HepG2 (cell line): Measurements from ENCODE around the gene PCYT2. TPM values are rescaled to one million over a fixed set of nuclear protein-coding genes. Genes with fewer than 3 reads are reported as not detected.
A peak's percentile ranks its signal among the peaks of the same experiment; 100 is the strongest.

Experiments
- ARNTL ChIP-seq: sonication (generic); formaldehyde crosslinking; IDR thresholded peaks from 2 replicates; pipeline ENCODE4 v1.4.0; 2020; ENCODE audit warnings: mild to moderate bottlenecking, missing genetic modification reagents
- KLF12 ChIP-seq: sonication (generic); formaldehyde crosslinking; IDR thresholded peaks from 2 replicates; pipeline ENCODE4 v1.4.0; 2020; ENCODE audit warnings: missing genetic modification reagents, borderline replicate concordance
- MED1 ChIP-seq: sonication (generic); formaldehyde crosslinking; IDR thresholded peaks from 2 replicates; pipeline ENCODE4 v1.4.0; 2020; ENCODE audit warnings: missing genetic modification reagents
- ONECUT2 ChIP-seq: sonication (generic); formaldehyde crosslinking; IDR thresholded peaks from 2 replicates; pipeline ENCODE4 v1.4.0; 2020; ENCODE audit warnings: missing genetic modification reagents
- YEATS2 ChIP-seq: sonication (generic); formaldehyde crosslinking; IDR thresholded peaks from 2 replicates; pipeline ENCODE4 v1.4.0; 2020; ENCODE audit warnings: missing genetic modification reagents, borderline replicate concordance
- ZMYM2 ChIP-seq: sonication (generic); formaldehyde crosslinking; IDR thresholded peaks from 2 replicates; pipeline ENCODE4 v1.8.0; 2022; ENCODE audit warnings: mild to moderate bottlenecking, missing genetic modification reagents
- ZNF331 ChIP-seq: sonication (generic); formaldehyde crosslinking; IDR thresholded peaks from 2 replicates; pipeline ENCODE4 v1.4.0; 2020; ENCODE audit warnings: missing genetic modification reagents
- ZNF746 ChIP-seq: sonication (generic); formaldehyde crosslinking; IDR thresholded peaks from 2 replicates; pipeline ENCODE4 v1.8.0; 2022; ENCODE audit warnings: mild to moderate bottlenecking, missing genetic modification reagents
- polyA plus RNA-seq, 8 experiments: library from polyadenylated mRNA; depleted of rRNA in 3 of 8; stranded (reverse) in 7 of 8; unstranded in 1 of 8; fragments of >200 nt; fragmentation: Illumina TruSeq in 4 of 8; extraction: Trizol in 4 of 8; gene quantifications; 2 replicates each; pipeline versions ENCODE4 v1.2.1 to v1.2.3, GENCODE V29; 2011 to 2016; ENCODE audit warnings: low read depth in 4 of 8, missing spikeins in 1 of 8, mixed read lengths in 1 of 8; ENCODE audit not compliant: insufficient read depth in 1 of 8
- total RNA-seq, 5 experiments: library from RNA; depleted of rRNA; stranded (reverse); fragments of >200 nt; fragmentation: Illumina TruSeq; extraction: Trizol; gene quantifications; 2 replicates each; pipeline ENCODE4 v1.2.3, GENCODE V29; 2016; ENCODE audit warnings: low read depth in 1 of 5
- TF ChIP-seq, protein P1 (sequence below): IDR thresholded peaks from 2 replicates; pipeline ENCODE4 v1.6.1; 2018; ENCODE audit warnings: missing genetic modification reagents
- TF ChIP-seq, protein P2 (sequence below), 2 experiments: sonication (generic) in 1 of 2; formaldehyde crosslinking in 1 of 2; IDR thresholded peaks; 2 replicates each; pipeline versions ENCODE4 v1.5.1 to v1.6.1; 2011 to 2020; ENCODE audit warnings: borderline replicate concordance in 1 of 2, low read depth in 1 of 2, low read length in 1 of 2, mild to moderate bottlenecking in 1 of 2, missing genetic modification reagents in 1 of 2, moderate library complexity in 1 of 2
- TF ChIP-seq, protein P3 (sequence below): sonication (generic); formaldehyde crosslinking; IDR thresholded peaks from 2 replicates; pipeline ENCODE4 v1.8.1; 2023; ENCODE audit warnings: mild to moderate bottlenecking, missing genetic modification reagents, borderline replicate concordance
- TF ChIP-seq, protein P4 (sequence below): sonication (generic); formaldehyde crosslinking; IDR thresholded peaks from 2 replicates; pipeline ENCODE4 v1.4.0; 2020; ENCODE audit warnings: missing genetic modification reagents, mild to moderate bottlenecking, borderline replicate concordance
- TF ChIP-seq, protein P5 (sequence below): sonication (generic); formaldehyde crosslinking; IDR thresholded peaks from 2 replicates; pipeline ENCODE4 v1.5.0; 2020; ENCODE audit warnings: mild to moderate bottlenecking, missing genetic modification reagents, borderline replicate concordance

Gene PCYT2
- total and polyA plus RNA-seq, 2 of the 13 experiments (the other 11 are each of a cell fraction or from before 2014, with no cell fraction given), result 147 to 297 TPM

DNA sequence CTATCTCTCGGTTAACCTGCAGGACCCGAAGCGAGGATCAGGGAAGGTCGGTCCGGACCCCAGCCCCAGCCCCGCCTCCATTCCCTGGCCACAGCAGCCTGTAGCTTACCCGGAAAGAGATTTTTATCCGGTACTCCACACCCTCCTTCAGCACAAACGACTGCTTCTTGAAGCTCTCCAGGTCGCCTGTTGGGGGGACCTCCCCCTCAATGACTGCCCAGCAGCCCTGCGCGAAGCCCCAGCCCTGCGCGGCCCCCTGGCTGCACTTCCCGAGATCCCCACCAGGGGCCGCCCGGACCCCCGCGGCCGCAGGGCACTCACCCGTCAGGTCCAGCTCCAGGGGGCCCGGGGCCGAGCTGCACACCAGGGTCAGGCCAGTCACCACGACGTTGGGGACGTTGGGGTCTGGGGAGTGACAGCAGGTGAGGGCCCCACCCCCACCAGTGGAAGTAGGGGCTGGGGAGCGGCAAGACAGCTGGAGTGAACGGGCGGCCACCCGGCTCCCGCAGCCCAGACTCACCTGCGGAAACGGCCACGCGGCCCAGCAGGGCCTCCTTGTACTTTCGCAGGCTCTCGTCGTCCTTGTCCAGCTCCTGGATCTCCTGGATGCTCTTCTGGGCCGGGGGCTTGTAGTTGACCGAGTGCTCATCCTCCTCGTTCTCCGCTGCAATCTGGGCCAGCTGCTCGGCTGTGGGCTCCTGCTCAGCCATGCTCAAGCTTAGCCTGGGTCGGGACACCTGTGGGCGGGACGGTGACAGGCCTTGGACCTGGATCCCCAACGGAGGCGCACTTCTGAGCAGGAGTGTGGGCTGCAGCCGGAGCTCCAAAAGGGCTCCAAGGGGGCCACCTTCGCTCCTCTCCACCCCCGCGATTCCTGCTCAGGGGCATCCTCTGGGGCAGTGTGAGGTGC is 41.7 kb downstream of the PCYT2 start (continued):
- no peak for TF ChIP-seq YEATS2 (CRISPR knock-in tag)
- TF ChIP-seq, protein P1, sequence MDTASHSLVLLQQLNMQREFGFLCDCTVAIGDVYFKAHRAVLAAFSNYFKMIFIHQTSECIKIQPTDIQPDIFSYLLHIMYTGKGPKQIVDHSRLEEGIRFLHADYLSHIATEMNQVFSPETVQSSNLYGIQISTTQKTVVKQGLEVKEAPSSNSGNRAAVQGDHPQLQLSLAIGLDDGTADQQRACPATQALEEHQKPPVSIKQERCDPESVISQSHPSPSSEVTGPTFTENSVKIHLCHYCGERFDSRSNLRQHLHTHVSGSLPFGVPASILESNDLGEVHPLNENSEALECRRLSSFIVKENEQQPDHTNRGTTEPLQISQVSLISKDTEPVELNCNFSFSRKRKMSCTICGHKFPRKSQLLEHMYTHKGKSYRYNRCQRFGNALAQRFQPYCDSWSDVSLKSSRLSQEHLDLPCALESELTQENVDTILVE (CRISPR knock-in tag), result no peak; the same call in 1 of the 2 replicates
- no peak for TF ChIP-seq ZNF331 (CRISPR knock-in tag)
- no peak for TF ChIP-seq ONECUT2 (CRISPR knock-in tag)
- no peak for TF ChIP-seq ZNF746 (CRISPR knock-in tag)
- peak; percentile 55 for TF ChIP-seq MED1 (CRISPR knock-in tag)
- TF ChIP-seq, protein P2, sequence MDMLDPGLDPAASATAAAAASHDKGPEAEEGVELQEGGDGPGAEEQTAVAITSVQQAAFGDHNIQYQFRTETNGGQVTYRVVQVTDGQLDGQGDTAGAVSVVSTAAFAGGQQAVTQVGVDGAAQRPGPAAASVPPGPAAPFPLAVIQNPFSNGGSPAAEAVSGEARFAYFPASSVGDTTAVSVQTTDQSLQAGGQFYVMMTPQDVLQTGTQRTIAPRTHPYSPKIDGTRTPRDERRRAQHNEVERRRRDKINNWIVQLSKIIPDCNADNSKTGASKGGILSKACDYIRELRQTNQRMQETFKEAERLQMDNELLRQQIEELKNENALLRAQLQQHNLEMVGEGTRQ (IDR thresholded peaks at IDR 0.05; ENCODE audit: low read depth, low read length), result no peak
- TF ChIP-seq, protein P2 (CRISPR knock-in tag; IDR thresholded peaks at IDR 0.05; ENCODE audit: borderline replicate concordance), result no peak
- TF ChIP-seq, protein P3, sequence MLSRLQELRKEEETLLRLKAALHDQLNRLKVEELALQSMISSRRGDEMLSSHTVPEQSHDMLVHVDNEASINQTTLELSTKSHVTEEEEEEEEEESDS (CRISPR knock-in tag), result no peak; the same call in 1 of the 2 replicates
- peak; percentile 68; the same call in 1 of the 2 replicates for TF ChIP-seq KLF12 (CRISPR knock-in tag)
- no peak for TF ChIP-seq ARNTL (CRISPR knock-in tag)
- TF ChIP-seq, protein P4, sequence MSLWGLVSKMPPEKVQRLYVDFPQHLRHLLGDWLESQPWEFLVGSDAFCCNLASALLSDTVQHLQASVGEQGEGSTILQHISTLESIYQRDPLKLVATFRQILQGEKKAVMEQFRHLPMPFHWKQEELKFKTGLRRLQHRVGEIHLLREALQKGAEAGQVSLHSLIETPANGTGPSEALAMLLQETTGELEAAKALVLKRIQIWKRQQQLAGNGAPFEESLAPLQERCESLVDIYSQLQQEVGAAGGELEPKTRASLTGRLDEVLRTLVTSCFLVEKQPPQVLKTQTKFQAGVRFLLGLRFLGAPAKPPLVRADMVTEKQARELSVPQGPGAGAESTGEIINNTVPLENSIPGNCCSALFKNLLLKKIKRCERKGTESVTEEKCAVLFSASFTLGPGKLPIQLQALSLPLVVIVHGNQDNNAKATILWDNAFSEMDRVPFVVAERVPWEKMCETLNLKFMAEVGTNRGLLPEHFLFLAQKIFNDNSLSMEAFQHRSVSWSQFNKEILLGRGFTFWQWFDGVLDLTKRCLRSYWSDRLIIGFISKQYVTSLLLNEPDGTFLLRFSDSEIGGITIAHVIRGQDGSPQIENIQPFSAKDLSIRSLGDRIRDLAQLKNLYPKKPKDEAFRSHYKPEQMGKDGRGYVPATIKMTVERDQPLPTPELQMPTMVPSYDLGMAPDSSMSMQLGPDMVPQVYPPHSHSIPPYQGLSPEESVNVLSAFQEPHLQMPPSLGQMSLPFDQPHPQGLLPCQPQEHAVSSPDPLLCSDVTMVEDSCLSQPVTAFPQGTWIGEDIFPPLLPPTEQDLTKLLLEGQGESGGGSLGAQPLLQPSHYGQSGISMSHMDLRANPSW (CRISPR knock-in tag), result no peak
- TF ChIP-seq, protein P5, sequence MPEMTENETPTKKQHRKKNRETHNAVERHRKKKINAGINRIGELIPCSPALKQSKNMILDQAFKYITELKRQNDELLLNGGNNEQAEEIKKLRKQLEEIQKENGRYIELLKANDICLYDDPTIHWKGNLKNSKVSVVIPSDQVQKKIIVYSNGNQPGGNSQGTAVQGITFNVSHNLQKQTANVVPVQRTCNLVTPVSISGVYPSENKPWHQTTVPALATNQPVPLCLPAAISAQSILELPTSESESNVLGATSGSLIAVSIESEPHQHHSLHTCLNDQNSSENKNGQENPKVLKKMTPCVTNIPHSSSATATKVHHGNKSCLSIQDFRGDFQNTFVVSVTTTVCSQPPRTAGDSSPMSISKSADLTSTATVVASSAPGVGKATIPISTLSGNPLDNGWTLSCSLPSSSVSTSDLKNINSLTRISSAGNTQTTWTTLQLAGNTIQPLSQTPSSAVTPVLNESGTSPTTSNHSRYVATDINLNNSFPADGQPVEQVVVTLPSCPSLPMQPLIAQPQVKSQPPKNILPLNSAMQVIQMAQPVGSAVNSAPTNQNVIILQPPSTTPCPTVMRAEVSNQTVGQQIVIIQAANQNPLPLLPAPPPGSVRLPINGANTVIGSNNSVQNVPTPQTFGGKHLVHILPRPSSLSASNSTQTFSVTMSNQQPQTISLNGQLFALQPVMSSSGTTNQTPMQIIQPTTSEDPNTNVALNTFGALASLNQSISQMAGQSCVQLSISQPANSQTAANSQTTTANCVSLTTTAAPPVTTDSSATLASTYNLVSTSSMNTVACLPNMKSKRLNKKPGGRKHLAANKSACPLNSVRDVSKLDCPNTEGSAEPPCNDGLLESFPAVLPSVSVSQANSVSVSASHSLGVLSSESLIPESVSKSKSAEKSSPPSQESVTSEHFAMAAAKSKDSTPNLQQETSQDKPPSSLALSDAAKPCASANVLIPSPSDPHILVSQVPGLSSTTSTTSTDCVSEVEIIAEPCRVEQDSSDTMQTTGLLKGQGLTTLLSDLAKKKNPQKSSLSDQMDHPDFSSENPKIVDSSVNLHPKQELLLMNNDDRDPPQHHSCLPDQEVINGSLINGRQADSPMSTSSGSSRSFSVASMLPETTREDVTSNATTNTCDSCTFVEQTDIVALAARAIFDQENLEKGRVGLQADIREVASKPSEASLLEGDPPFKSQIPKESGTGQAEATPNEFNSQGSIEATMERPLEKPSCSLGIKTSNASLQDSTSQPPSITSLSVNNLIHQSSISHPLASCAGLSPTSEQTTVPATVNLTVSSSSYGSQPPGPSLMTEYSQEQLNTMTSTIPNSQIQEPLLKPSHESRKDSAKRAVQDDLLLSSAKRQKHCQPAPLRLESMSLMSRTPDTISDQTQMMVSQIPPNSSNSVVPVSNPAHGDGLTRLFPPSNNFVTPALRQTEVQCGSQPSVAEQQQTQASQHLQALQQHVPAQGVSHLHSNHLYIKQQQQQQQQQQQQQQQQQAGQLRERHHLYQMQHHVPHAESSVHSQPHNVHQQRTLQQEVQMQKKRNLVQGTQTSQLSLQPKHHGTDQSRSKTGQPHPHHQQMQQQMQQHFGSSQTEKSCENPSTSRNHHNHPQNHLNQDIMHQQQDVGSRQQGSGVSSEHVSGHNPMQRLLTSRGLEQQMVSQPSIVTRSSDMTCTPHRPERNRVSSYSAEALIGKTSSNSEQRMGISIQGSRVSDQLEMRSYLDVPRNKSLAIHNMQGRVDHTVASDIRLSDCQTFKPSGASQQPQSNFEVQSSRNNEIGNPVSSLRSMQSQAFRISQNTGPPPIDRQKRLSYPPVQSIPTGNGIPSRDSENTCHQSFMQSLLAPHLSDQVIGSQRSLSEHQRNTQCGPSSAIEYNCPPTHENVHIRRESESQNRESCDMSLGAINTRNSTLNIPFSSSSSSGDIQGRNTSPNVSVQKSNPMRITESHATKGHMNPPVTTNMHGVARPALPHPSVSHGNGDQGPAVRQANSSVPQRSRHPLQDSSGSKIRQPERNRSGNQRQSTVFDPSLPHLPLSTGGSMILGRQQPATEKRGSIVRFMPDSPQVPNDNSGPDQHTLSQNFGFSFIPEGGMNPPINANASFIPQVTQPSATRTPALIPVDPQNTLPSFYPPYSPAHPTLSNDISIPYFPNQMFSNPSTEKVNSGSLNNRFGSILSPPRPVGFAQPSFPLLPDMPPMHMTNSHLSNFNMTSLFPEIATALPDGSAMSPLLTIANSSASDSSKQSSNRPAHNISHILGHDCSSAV (CRISPR knock-in tag), result no peak
- TF ChIP-seq ZMYM2 (CRISPR knock-in tag), result no peak
